HepG2 (cell line): Measurements from ENCODE around the gene LEAP2. TPM values are rescaled to one million over a fixed set of nuclear protein-coding genes. Genes with fewer than 3 reads are reported as not detected.

Experiments
- EED ChIP-seq: sonication (generic); formaldehyde crosslinking; IDR thresholded peaks from 2 replicates; pipeline ENCODE4 v1.5.0; 2020; ENCODE audit warnings: mild to moderate bottlenecking, missing genetic modification reagents
- FOXK2 ChIP-seq: fragments of 450-650 bp; IDR thresholded peaks from 2 replicates; pipeline ENCODE4 v1.6.1; 2016
- GFI1 ChIP-seq: sonication (generic); formaldehyde crosslinking; IDR thresholded peaks from 2 replicates; pipeline ENCODE4 v1.5.0; 2020; ENCODE audit warnings: missing genetic modification reagents, mild to moderate bottlenecking, borderline replicate concordance
- HOXA5 ChIP-seq: sonication (generic); formaldehyde crosslinking; IDR thresholded peaks from 2 replicates; pipeline ENCODE4 v1.4.0; 2020; ENCODE audit warnings: missing genetic modification reagents
- IRF1 ChIP-seq: sonication (generic); formaldehyde crosslinking; IDR thresholded peaks from 2 replicates; pipeline ENCODE4 v1.4.0; 2020; ENCODE audit warnings: low read depth, mild to moderate bottlenecking, missing genetic modification reagents
- KDM2A ChIP-seq: sonication (generic); formaldehyde crosslinking; IDR thresholded peaks from 2 replicates; pipeline ENCODE4 v1.4.0; 2020; ENCODE audit warnings: low read depth, missing genetic modification reagents, borderline replicate concordance
- NR2F1 ChIP-seq, 2 experiments: fragments of 450-650 bp in 1 of 2; formaldehyde crosslinking in 1 of 2; IDR thresholded peaks; 2 replicates each; pipeline versions ENCODE4 v1.5.0 to v1.6.1; 2016 to 2020; ENCODE audit warnings: mild to moderate bottlenecking in 1 of 2, missing compliant biosample characterization in 1 of 2, missing genetic modification reagents in 1 of 2, moderate library complexity in 1 of 2
- PAX8 ChIP-seq: sonication (generic); formaldehyde crosslinking; IDR thresholded peaks from 2 replicates; pipeline ENCODE4 v1.8.0; 2022; ENCODE audit warnings: mild to moderate bottlenecking, missing genetic modification reagents, borderline replicate concordance
- SMAD3 ChIP-seq: sonication (generic); formaldehyde crosslinking; IDR thresholded peaks from 2 replicates; pipeline ENCODE4 v1.4.0; 2020; ENCODE audit warnings: missing genetic modification reagents
- TMF1 ChIP-seq: sonication (generic); formaldehyde crosslinking; IDR thresholded peaks from 2 replicates; pipeline ENCODE4 v1.8.1; 2022; ENCODE audit warnings: low read depth, missing genetic modification reagents
- ZBTB20 ChIP-seq: sonication (generic); formaldehyde crosslinking; IDR thresholded peaks from 2 replicates; pipeline ENCODE4 v1.8.1; 2023; ENCODE audit warnings: missing genetic modification reagents, low read depth, mild to moderate bottlenecking, borderline replicate concordance
- ZBTB39 ChIP-seq: sonication (generic); formaldehyde crosslinking; IDR thresholded peaks from 2 replicates; pipeline ENCODE4 v1.5.0; 2020; ENCODE audit warnings: missing genetic modification reagents
- ZNF205 ChIP-seq: IDR thresholded peaks from 2 replicates; pipeline ENCODE4 v1.6.1; 2018; ENCODE audit warnings: missing biosample characterization, missing genetic modification reagents
- ZNF251 ChIP-seq: sonication (generic); formaldehyde crosslinking; IDR thresholded peaks from 2 replicates; pipeline ENCODE4 v1.9.0; 2021; ENCODE audit warnings: mild to moderate bottlenecking, missing genetic modification reagents
- ZNF724P ChIP-seq: sonication (generic); formaldehyde crosslinking; IDR thresholded peaks from 2 replicates; pipeline ENCODE4 v1.8.0; 2022; ENCODE audit warnings: missing genetic modification reagents, borderline replicate concordance
- ZNF766 ChIP-seq: sonication (generic); formaldehyde crosslinking; IDR thresholded peaks from 2 replicates; pipeline ENCODE4 v1.5.0; 2020; ENCODE audit warnings: missing genetic modification reagents, borderline replicate concordance
- polyA plus RNA-seq, 8 experiments: library from polyadenylated mRNA; depleted of rRNA in 3 of 8; stranded (reverse) in 7 of 8; unstranded in 1 of 8; fragments of >200 nt; fragmentation: Illumina TruSeq in 4 of 8; extraction: Trizol in 4 of 8; gene quantifications; 2 replicates each; pipeline versions ENCODE4 v1.2.1 to v1.2.3, GENCODE V29; 2011 to 2016; ENCODE audit warnings: low read depth in 4 of 8, missing spikeins in 1 of 8, mixed read lengths in 1 of 8; ENCODE audit not compliant: insufficient read depth in 1 of 8
- total RNA-seq, 5 experiments: library from RNA; depleted of rRNA; stranded (reverse); fragments of >200 nt; fragmentation: Illumina TruSeq; extraction: Trizol; gene quantifications; 2 replicates each; pipeline ENCODE4 v1.2.3, GENCODE V29; 2016; ENCODE audit warnings: low read depth in 1 of 5
- TF ChIP-seq, protein P1 (sequence below): sonication (generic); formaldehyde crosslinking; IDR thresholded peaks from 2 replicates; pipeline ENCODE4 v1.4.0; 2020; ENCODE audit warnings: missing genetic modification reagents
- TF ChIP-seq, protein P2 (sequence below): sonication (generic); formaldehyde crosslinking; IDR thresholded peaks from 2 replicates; pipeline ENCODE4 v1.4.0; 2020; ENCODE audit warnings: mild to moderate bottlenecking, missing genetic modification reagents
- TF ChIP-seq, protein P3 (sequence below): sonication (generic); formaldehyde crosslinking; IDR thresholded peaks from 2 replicates; pipeline ENCODE4 v1.8.0; 2022; ENCODE audit warnings: mild to moderate bottlenecking, missing genetic modification reagents, borderline replicate concordance
- TF ChIP-seq, protein P4 (sequence below): sonication (generic); formaldehyde crosslinking; IDR thresholded peaks from 2 replicates; pipeline ENCODE4 v1.4.0; 2020; ENCODE audit warnings: missing genetic modification reagents, borderline replicate concordance

LEAP2 gene
- total and polyA plus RNA-seq, 2 of the 13 experiments (the other 11 are each of a cell fraction or from before 2014, with no cell fraction given) = 23.9 to 51.9 TPM

- no peak for TF ChIP-seq ZNF724P
- no peak; the same call in 1 of the 2 replicates for TF ChIP-seq PAX8 (CRISPR knock-in tag)
- 0 out of 2 replicates have a peak, but pooled peaks have one; percentile 42 for TF ChIP-seq HOXA5 (CRISPR knock-in tag)
- TF ChIP-seq TMF1 = no peak; the same call in 1 of the 2 replicates
- no peak for TF ChIP-seq ZNF251 (CRISPR knock-in tag)
- TF ChIP-seq, protein P1, sequence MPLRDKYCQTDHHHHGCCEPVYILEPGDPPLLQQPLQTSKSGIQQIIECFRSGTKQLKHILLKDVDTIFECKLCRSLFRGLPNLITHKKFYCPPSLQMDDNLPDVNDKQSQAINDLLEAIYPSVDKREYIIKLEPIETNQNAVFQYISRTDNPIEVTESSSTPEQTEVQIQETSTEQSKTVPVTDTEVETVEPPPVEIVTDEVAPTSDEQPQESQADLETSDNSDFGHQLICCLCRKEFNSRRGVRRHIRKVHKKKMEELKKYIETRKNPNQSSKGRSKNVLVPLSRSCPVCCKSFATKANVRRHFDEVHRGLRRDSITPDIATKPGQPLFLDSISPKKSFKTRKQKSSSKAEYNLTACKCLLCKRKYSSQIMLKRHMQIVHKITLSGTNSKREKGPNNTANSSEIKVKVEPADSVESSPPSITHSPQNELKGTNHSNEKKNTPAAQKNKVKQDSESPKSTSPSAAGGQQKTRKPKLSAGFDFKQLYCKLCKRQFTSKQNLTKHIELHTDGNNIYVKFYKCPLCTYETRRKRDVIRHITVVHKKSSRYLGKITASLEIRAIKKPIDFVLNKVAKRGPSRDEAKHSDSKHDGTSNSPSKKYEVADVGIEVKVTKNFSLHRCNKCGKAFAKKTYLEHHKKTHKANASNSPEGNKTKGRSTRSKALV (CRISPR knock-in tag) = peak; percentile 64; the same call in 1 of the 2 replicates
- peak; percentile 82 for TF ChIP-seq FOXK2
- TF ChIP-seq, protein P2, sequence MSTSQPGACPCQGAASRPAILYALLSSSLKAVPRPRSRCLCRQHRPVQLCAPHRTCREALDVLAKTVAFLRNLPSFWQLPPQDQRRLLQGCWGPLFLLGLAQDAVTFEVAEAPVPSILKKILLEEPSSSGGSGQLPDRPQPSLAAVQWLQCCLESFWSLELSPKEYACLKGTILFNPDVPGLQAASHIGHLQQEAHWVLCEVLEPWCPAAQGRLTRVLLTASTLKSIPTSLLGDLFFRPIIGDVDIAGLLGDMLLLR = 0 out of 2 replicates have a peak, but pooled peaks have one; percentile 37
- no peak for TF ChIP-seq IRF1 (CRISPR knock-in tag)
- peak; percentile 75; the same call in 1 of the 2 replicates for TF ChIP-seq GFI1 (CRISPR knock-in tag)
- TF ChIP-seq ZNF205 = peak; percentile 37; the same call in 1 of the 2 replicates
- TF ChIP-seq, protein P3, sequence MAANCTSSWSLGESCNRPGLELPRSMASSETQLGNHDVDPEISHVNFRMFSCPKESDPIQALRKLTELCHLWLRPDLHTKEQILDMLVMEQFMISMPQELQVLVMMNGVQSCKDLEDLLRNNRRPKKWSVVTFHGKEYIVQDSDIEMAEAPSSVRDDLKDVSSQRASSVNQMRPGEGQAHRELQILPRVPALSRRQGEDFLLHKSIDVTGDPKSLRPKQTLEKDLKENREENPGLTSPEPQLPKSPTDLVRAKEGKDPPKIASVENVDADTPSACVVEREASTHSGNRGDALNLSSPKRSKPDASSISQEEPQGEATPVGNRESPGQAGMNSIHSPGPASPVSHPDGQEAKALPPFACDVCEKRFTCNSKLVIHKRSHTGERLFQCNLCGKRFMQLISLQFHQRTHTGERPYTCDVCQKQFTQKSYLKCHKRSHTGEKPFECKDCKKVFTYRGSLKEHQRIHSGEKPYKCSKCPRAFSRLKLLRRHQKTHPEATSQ (CRISPR knock-in tag) = peak; percentile 87; the same call in 1 of the 2 replicates
- no peak for TF ChIP-seq ZNF766 (CRISPR knock-in tag)
- no peak for TF ChIP-seq ZBTB39 (CRISPR knock-in tag)
- peak in 1 of 2 experiments; percentile 13; a peak in 1 of 4 replicates for TF ChIP-seq NR2F1 (CRISPR knock-in tag; IDR thresholded peaks at IDR 0.05)
- TF ChIP-seq, protein P4, sequence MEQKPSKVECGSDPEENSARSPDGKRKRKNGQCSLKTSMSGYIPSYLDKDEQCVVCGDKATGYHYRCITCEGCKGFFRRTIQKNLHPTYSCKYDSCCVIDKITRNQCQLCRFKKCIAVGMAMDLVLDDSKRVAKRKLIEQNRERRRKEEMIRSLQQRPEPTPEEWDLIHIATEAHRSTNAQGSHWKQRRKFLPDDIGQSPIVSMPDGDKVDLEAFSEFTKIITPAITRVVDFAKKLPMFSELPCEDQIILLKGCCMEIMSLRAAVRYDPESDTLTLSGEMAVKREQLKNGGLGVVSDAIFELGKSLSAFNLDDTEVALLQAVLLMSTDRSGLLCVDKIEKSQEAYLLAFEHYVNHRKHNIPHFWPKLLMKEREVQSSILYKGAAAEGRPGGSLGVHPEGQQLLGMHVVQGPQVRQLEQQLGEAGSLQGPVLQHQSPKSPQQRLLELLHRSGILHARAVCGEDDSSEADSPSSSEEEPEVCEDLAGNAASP (CRISPR knock-in tag) = no peak
- TF ChIP-seq ZBTB20 (CRISPR knock-in tag) = peak; percentile 85; the same call in 1 of the 2 replicates
- TF ChIP-seq SMAD3 (CRISPR knock-in tag) = peak; percentile 32; the same call in 1 of the 2 replicates
- no peak for TF ChIP-seq EED
- TF ChIP-seq KDM2A (CRISPR knock-in tag) = peak; percentile 80
These were observed 7.0 kb upstream of the LEAP2 start, which contains the start of the genes GDF9 and UQCRQ (continued) for GRCh38 chr5:132866342-132867045.
